ENCODE results near the gene ADD2.

- TF ChIP-seq CTCF (IDR thresholded peaks at IDR 0.05; ENCODE audit: low read depth, low read length, poor library complexity, severe bottlenecking) (no peak), EZH2phosphoT487 (IDR thresholded peaks at IDR 0.05; ENCODE audit: borderline replicate concordance, low read length) (no peak)
Observed at GRCh38 chr2:70680735-70681134, 87.3 kb downstream of the ADD2 start.

All from DOHH2 (cell line).